Ureter (tissue), 1 donor: ENCODE measurements around the gene TMEM225B. TPM values are rescaled to one million over a fixed set of nuclear protein-coding genes. Genes with fewer than 3 reads are reported as not detected.
"Not testable (repeated sequence)": the region's sequence is repeated elsewhere in the genome, so short reads cannot be mapped to it uniquely, and the experiment has no call there.

Source experiments
- DNase-seq: peaks from one replicate; pipeline ENCODE4 v3.0.0-alpha.2; 2020; ENCODE audit warnings: low spot score
- total RNA-seq: library from RNA; stranded (reverse); gene quantifications from one replicate; pipeline ENCODE4 v1.2.4, GENCODE V29; 2023
- donor health status: DM: yes; HTN: yes; CAD: no.

The TMEM225B gene
- total RNA-seq: 2.9 TPM

- no peak for DNase-seq
Measured at GRCh38 chr7:99597762-99598501, at the start of gene TMEM225B. Gene TMEM225B (plus strand): TSS chr7:99598267. CDS start chr7:99604389, 6,122 bp downstream.

GRCh38 chr7:99549545-99549944 lies 48.5 kb upstream of the TMEM225B start:
- not testable (repeated sequence) for DNase-seq

- DNase-seq: no peak
Measured at GRCh38 chr7:99551334-99551733, 46.7 kb upstream of the TMEM225B start.

- peak; percentile 89 for DNase-seq
Measured at GRCh38 chr7:99551767-99552463, 46.2 kb upstream of the TMEM225B start, which contains the start of gene FAM200A. Gene FAM200A (minus strand): TSS chr7:99552114. CDS start chr7:99548407, 3,707 bp downstream.

GRCh38 chr7:99553039-99553438 lies 45.0 kb upstream of the TMEM225B start:
- DNase-seq: no peak

- no peak for DNase-seq
Measured at GRCh38 chr7:99554939-99555338, 43.1 kb upstream of the TMEM225B start.

- DNase-seq: no peak
Measured at GRCh38 chr7:99557196-99557607, 40.9 kb upstream of the TMEM225B start.

- no peak for DNase-seq
Measured at GRCh38 chr7:99557940-99558305, 40.1 kb upstream of the TMEM225B start.

- DNase-seq: peak; percentile 96
Measured at GRCh38 chr7:99558306-99559174, 39.5 kb upstream of the TMEM225B start, which contains the start of gene ZNF655. Gene ZNF655 (plus strand): TSS chr7:99558642. CDS start chr7:99560560, 1,918 bp downstream.

- no peak for DNase-seq
Measured at GRCh38 chr7:99559175-99559915, 38.7 kb upstream of the TMEM225B start.

- DNase-seq: no peak
Measured at GRCh38 chr7:99560834-99561736, 37.0 kb upstream of the TMEM225B start.

- no peak for DNase-seq
Measured at GRCh38 chr7:99561737-99562051, 36.4 kb upstream of the TMEM225B start.

GRCh38 chr7:99562114-99562784 lies 35.8 kb upstream of the TMEM225B start:
- no peak for DNase-seq

GRCh38 chr7:99562832-99563231 lies 35.2 kb upstream of the TMEM225B start:
- no peak for DNase-seq

GRCh38 chr7:99563650-99564049 lies 34.4 kb upstream of the TMEM225B start:
- no peak for DNase-seq

- DNase-seq: not testable (repeated sequence)
Measured at GRCh38 chr7:99568770-99569169, 29.3 kb upstream of the TMEM225B start.

- no peak for DNase-seq
Measured at GRCh38 chr7:99571768-99572167, 26.3 kb upstream of the TMEM225B start.

- DNase-seq: no peak
Measured at GRCh38 chr7:99573257-99573656, 24.8 kb upstream of the TMEM225B start.

- DNase-seq: no peak
Measured at GRCh38 chr7:99576251-99576650, 21.8 kb upstream of the TMEM225B start.
